Stimulated activated CD8-positive, alpha-beta memory T cell treated with anti-CD3 and anti-CD28 coated beads, Interleukin-7, amount 100 ng/mL, for 24 hours (primary cell): ENCODE measurements around the gene DPYD.

Experiments used
- DNase-seq: peaks from one replicate; pipeline ENCODE4 v3.0.0-alpha.2; 2020; ENCODE audit warnings: low read depth

Gene DPYD

DNA sequence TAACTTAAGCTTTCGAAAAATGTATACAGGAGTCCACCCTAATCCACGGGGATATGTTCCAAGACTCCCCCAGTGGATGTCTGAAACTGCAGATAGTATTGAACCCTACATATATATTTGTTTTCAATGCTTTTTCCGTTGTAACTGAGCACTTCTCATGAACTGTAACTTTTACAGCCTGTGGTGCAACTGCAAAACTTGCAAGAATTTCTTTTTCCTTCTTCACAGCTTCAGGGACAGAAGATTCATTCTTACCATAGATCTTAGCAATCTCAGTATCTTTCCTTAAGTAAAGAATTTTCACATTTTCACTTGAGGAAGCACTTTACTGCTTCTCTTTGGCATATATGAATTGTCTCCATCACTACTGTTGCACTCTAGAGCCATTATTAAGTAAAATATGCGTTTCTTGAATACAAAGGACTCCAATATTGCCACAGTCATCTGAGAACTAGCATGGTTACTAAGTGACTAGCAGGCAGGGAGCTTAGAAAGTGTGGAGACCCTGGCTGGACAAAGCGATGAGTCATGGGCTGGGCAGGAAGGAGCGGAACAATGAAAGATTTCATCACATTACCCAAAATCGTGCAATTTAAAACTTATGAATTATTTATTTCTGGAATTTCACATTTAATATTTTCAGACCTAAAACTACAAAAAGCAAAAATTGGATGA is 14.1 kb downstream of the DPYD start:
- no peak for DNase-seq

DNA sequence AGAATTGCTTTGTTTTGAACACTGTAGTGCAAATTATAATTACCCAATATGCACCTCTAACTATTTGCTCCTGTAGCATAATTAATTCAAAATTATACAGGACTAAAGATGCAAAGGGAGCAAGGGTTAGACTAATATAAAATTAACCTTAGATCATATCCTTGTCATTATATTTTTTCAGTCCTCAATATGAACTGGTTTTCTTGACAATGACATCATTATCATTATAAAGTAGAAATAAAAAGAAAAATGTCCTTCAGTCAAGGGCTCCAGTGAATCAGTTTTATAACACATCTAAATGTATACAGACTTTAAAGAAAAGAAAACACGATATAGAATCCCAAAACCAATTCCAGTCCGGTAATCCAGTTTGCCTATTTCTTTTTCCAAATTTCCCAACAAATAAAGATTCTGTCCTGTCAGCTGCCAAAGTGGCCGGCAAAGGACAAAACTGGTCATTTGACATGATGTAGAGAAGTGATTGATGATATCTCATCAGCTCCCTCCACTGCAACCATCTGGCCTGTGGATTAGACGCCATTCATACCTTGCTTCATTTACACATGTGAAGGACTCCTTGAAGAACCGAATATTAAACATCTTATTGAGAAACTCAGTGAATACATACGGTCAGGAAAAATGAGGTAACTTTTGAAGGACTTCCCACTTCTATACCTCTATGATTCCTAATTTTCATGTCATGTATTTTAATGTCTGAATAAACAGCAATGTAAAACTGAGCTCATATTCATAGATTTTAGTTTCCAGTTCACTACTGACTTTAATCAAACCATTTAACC is 15.5 kb downstream of the DPYD start:
- DNase-seq: no peak

DNA sequence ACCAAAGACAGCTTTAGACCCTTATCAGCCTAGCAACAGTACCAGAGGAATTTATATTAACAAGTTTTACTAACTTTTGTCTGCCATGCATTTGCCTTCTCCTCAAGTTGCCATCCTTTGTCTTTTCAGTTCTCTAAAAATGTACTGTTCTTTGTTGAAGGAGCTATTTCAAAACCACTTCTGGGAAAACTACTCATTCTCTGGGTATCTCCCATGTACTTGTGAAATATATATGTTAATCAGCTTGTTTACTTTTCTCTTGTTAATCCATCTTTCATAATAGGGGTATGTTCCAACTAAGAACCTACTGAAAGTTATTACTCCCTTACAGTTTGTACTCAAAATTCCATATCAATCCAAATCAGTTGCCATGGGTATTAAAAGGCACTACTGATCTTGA is 16.3 kb downstream of the DPYD start:
- DNase-seq: no peak

DNA sequence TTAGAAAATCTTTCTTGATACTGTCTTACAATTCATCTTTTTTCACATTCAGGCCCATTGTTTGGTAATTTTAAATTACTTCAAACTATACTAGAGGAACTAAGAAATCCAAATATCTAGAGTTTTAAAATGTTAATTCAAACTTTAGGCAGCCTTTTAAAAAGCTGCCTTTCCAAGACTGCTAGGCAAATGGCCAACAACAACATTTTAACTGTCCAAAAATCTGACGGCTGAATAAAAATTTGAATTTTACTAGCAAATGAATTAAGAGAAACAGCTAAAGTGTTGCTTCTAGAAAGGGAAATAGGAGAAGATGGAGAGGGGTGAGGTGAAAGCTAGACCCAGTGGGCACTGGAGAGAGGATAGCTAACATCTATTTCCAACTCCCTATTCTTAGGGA is 17.2 kb downstream of the DPYD start:
- DNase-seq: no peak

DNA sequence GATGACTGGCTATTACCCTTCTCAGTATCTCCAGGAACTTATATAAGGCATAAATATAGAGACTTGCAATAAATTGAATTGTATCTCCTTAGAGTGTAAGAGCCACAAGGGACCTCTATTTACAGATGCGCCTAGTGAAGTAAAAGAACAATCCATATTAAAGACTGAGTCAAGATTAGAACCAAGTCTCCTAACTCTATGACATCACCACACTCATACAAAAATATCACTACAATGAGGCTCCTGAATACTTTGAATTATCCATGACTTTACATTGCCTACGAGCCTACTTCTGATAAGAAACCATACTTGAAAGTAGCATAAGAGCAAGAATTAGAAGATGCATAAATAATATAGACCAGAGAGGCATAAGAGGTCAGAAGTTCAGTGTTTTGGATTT is 18.8 kb downstream of the DPYD start:
- DNase-seq: no peak

DNA sequence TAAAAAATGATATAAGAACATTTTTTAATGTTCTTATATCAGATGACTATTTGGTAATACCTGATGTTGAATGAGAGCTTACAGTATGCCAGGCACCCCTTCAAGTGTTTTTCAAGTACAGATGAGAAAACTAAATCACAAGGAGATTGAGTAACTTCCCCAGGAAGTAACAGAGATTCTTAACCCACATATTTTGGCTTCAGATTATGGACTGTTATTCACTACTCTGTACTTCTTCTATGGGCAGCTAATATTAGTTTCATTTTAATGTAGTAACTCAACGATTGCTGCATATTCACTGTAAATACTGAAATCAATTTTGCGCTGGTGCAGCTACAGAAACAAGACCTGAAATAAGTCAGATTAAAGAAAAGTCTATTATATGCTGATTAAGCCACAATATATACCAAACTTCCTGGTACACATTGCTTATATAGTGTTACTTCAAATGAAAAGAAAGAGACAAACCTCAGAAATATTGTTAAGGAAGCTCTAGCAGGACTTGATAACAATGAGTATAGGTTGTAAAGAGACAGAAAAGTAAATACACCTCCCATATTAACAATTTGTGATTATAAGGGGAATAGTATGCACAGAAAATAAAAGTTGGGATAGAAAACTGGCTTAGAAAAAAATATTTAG is 19.7 kb downstream of the DPYD start:
- DNase-seq: no peak

DNA sequence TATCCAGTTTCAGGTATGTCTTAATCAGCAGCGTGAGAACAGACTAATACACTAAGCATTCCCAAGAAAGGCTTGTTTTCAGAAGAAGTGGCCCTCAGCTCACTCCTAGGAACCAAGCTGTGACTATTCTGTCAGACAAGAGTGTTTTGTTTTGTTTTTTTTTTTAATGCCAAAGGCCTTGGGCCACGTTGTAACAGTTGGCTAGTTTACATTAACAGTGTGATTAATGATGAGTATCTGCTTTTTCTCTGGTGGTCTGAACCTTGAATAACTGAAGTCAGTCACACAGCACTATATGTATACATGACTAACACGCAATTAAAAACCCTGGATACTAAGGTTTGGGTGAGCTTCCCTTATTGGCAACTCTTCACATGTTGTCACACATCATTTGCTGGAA is 21.9 kb downstream of the DPYD start:
- no peak for DNase-seq

DNA sequence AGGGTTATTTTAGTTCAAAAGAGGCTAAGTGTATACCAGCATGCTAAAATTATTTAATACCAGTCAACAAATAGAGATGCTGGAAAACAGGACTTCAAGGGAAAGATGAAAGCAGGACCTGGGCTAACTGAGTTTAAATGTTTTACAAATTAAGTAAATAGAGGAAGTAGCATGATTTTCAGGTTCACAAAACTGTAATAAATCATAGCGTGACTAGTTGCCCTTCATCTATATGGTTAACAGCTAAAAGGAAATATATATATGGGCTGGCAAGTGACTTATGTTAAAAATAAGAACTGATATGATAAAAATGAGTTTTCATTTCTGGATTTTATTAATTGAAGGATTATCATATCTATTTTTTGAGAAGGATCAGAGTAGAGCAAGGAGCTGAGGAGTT is 25.6 kb downstream of the DPYD start:
- no peak for DNase-seq

DNA sequence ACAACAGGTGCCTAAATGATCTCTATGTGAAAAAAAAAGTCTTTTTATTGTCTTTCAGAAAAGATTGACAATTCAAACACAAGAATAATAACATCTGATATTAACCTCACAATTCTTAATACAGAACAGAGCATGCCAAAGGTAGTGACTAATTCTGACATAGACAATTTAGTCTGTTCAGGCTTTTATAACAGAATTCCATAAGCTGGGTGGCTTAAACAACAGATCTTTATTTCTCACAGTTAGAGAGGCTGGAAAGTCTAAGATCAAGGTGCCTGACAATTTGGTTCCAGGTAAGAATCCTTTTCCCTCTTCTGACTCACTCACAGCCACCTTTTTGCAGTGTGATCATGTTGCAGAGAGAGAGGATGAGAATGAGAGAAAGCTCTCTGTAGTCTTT is 27.0 kb downstream of the DPYD start:
- no peak for DNase-seq

DNA sequence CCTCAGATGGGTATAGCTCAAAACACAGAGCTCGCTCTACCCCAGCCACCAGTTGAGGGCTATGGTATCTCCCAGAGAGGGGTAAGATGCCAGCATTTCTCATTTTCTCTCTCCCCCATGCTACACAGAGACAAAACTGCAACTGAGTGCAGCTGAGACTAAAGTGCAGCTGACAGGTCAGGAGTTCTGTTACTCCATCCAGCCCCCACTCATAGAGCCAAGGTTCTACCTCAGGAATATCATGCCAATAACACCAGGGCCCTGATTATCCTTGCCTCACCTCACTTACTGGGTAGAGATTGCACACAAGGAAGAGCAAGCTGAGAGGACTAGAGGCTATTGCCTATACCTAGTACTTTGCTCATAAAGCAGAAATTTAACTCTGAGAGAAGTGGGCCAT is 34.6 kb downstream of the DPYD start:
- no peak for DNase-seq

DNA sequence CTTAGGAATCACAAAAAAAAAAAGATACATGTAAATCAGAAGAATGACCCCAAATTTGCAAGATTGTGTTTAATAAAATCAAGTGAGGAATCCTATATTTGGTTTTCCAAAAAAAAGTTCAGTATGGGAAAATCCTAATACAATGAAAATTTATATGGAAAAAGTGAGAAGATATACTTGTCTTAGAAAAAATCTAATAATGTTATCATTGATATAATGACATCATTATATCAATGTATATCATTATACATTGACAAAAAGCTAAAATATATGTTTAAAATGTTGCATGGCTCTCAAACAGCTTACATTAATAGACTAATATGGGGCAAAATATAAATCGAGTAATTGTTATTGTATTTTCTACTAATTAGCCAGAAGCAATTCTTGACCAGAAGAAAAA is 37.0 kb downstream of the DPYD start:
- DNase-seq: no peak

DNA sequence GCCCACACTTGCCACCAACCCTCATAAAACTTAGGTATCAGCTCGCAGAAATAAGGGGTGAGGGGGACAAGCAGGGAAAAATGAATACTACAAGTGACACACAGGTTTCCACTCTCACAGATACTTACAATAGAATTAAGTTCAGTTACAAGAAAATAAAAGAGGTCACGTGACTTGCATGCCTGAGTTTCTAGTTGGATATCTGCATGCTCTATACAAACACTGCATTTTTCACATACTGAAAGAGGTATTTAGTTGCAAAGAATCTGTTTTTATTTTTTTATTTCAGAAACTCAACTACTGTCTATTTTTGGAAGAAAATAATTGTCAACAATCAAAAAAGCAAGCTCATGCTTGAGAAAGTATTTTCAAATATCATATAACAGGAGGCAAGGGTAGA is 43.5 kb downstream of the DPYD start:
- no peak for DNase-seq

DNA sequence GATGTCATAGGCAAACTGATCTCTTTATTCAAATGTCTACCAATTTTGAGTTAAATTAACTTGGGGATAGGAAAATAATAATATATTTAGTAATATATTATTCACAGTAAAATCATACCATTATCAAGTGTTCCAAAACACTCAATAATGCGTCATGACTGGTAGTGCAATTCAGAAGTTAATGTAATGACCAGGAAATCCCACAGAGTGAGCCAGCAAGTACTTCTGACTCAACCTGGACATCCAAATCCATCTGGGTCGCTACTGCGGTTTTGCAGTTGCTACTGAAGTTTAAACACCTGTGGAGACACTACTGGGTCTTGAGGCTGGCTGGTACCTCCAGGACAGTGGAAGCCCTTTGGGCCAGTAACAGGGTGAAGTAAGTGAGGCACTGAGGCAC is 44.8 kb downstream of the DPYD start:
- no peak for DNase-seq

DNA sequence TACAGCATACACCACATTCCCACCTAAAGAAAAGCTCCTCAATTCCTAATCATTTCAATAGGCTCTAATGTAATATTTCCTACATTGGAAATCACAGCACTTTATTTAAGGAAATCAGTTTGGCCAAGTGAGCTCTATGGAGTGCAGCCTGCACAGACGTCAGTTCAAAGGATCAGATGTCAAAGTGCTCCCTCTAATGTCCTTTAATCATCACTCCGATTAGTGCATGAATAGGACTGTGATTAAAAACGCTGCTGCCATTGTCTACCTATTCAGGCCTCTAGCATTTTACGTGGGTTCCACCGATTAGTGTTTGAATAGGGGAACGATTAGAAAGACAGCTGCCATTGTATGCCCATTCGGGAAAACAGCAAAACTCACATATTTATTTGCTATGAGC is 50.2 kb downstream of the DPYD start:
- no peak for DNase-seq

DNA sequence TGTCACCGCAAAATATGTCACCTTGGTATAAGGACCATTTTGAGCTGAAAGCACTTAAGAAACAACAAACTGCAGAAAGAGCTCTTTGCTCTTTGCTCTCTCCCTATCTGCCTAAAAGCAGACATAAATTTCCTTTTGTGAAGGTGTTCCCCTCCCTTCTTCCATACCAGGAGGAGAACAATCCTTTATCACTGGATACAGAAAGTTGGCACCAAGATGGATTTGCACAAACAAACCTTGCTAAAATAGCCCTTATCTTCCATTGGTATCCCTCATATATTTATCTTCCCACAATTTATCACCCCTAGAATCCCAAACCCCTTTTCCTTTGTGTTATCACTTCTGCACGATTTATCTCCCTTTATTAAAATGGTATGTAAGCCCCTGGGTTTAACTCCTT is 51.4 kb downstream of the DPYD start:
- DNase-seq: no peak

DNA sequence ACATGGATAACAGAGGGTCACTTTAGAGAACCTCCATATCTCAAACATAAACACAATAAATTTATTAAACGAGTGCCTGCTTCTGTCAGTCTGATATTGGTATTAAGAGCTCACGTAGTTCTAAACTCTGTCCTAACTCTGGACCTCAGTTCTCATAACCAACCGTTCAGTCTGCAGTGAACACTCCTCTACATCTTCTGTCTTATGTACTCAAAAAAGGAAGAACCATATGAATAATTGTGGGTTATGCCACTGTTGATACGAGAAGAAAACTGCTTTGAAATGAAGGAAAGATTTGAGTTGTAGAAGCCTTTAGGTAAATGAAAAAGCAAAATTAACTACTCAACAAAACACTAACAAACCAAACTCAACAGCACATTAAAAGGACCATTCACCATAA is 53.7 kb downstream of the DPYD start:
- no peak for DNase-seq

DNA sequence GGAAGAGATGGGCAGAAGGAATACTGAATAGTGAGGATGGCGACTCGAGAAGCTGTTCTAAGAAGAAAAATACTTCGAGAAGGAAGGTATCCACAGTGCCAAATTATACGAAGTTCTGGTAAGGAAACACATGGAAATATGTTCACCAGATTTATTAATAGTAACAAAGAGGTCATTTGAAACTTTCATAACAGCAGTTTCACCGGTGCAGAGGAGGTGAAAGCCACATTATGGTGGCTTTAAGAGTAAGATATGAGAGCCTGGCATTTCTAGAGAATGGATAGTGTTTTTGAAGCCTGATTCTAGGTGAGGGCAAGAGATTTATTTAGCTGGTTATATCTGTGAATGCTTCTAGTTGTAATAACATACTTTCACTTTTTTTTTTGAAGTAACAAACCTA is 56.2 kb downstream of the DPYD start:
- DNase-seq: no peak

DNA sequence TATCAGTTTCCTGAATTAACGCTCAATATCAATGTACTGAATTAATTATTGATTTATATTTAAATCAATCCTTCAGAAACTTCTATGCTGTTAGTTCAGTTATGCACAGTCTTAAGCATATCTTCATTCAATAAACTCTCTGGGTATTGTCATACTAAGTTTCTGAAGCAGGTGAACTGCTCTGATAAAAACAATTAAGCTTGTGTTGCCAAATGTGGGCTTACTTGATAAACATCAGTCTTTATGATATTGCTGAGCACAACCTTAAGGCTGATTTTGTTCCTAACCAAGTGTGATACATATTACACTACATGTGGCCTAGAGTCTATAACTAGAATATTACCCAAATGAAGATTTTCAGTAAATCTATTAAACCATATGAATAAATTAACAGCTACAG is 67.6 kb downstream of the DPYD start:
- DNase-seq: no peak

DNA sequence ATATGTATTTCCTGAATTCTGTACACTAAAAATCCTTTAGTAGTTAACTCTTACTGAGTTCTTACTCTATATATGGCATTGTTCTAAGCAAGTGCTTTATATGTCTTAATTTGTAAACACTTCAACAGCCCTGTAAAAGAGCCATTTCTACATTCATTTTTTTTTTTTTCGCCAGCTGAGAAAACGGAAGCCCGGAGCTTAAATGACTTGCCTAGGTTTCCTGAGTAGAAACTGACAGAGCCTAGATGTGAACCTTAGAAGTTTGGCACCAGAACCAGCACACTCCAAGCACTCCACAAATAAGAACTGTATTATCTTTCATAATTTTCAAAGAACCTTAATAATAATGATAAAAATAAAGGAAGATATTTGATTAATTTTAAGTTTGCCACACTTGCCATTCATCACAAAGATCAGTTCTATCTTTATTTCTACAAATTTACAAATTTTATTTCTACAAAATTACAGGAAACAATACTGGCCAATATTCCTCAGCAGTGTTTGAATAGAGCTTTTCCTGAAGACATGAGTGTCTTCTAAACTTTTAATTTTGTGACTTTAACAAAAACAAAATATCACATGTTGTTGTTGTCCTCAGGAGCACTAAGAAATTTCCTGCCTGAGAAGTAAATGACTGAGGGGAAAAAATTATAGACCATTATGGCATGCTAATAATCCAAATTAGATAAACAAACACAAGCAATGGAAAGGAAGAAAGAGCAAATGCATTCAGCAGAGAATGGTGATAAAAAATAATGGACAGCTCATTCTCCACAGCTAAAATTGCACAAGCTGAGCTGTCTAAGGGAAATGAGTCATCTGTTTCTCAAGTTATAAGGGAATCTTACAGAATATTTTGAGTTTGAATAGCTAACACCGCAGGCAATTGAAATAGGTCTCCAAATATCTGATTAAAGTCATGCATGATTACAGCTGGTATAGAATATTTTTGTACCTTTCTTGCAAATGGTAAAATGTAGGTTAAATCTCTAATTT is 71.2 kb downstream of the DPYD start:
- no peak for DNase-seq

DNA sequence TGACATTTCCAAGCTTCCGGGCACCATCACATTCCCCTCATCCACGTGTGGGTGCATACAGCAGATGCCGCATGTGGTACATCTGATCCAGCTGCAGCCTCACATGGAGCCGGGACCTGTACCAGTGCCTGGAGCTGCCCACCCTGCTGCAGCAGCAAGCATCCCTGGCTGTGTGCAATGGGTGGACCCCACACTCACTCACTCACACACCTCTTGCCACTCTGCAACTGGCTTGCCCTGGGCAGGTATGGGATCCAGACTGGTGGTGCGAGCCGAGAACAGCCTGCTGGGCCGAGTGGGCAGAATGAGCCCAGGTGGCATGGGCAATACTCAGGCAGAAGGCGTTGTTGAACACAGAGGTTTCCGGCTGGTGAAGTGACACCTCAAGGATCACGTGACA is 75.0 kb downstream of the DPYD start:
- DNase-seq: no peak

DNA sequence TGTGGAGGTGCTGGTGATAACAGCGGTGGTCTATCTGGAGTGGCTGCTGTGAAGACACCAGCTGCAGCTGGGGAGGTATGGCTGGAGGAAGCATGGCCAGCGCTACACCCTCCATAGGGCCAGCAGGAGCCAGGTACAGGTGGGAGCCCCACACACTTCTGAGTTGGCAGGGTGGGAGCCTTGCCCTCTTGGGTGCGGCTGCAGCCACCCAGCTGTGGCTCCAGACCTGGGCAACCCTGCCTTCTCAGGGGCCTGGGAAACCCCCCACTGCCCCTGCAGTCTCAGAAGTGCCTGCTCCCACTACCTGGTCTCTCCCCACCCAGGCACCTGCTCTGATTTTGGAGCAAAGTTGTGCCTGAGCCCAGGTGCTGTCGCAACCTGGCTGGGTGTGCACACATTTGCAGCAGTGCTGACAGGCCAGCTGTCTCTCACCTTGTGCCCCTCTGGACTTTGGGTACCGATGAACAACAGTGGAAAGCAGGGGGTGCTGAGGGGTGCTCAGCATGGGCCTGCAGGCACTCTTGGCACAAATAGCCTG is 76.2 kb downstream of the DPYD start:
- no peak for DNase-seq

DNA sequence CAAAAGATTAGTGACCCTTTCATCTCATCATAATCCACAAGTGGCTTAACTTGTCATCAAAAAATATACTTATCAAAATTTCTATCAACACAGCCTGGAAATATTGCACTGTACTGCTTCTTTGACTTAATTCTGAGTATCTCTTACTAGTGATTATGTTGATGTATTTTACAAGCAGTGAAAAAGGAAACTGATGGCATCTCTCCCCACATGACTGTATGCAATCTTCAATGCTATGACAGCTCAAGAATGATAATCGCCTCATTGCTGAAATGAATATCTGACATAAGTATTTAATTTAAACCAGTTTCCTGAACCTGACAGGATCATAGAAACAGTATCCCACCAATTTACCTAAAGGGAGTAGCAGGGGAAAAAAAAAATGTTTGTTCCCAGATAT is 79.5 kb downstream of the DPYD start:
- DNase-seq: no peak
